A549 (cell line): ENCODE data around the gene FAHD1. TPM values are rescaled to one million over a fixed set of nuclear protein-coding genes. Genes with fewer than 3 reads are reported as not detected.

ENCODE experiments used
- ATAC-seq, 2 experiments: fragments of 200-7000 bp in 1 of 2; fragments of >200 bp in 1 of 2; cut with Nextera tagmentation in 1 of 2; cut with Tn5 transposase in 1 of 2; 3 replicates each; pipeline versions ENCODE4 v1.8.0 to v1.9.1; 2018 to 2020; ENCODE audit warnings: mild to moderate bottlenecking in 1 of 2, moderate library complexity in 1 of 2
- CTCF ChIA-PET: fragments of 300-600 bp; sonication (Branson Sonifier 250); formaldehyde crosslinking; extraction: SDS; loops from one replicate; lab custom pipeline; 2021; ENCODE audit warnings: antibody characterized with exemption, inconsistent platforms; lab: Yijun Ruan, JAX
- POLR2A ChIA-PET: fragments of 350-600 bp; formaldehyde crosslinking; extraction: SDS; loops from one replicate; lab custom pipeline; 2021; ENCODE audit warnings: antibody characterized with exemption, inconsistent platforms; lab: Yijun Ruan, JAX
- DNase-seq, 2 experiments: peaks; one replicate each; pipeline versions ENCODE4 v3.0.0 to v3.0.0-alpha.2; 2011 to 2016; ENCODE audit warnings: low read depth in 1 of 2, low spot score in 1 of 2
- FAIRE-seq: peaks from 2 replicates; lab custom pipeline; 2011; peaks lifted over from hg19 to GRCh38; lab: Jason Lieb, UNC
- H3K27ac ChIP-seq, 2 experiments: fragments of >200 bp; sonication (Bioruptor Twin); formaldehyde crosslinking; 3 replicates each; pipeline ENCODE4 v1.5.1; 2016 to 2017
- H3K4me1 ChIP-seq: fragments of >200 bp; sonication (Bioruptor Twin); formaldehyde crosslinking; 3 replicates; pipeline ENCODE4 v1.6.1; 2016
- H3K4me2 ChIP-seq: fragments of >200 bp; sonication (Bioruptor Twin); formaldehyde crosslinking; 3 replicates; pipeline ENCODE4 v1.6.1; 2016
- H3K4me3 ChIP-seq: fragments of >200 bp; sonication (Bioruptor Twin); formaldehyde crosslinking; 3 replicates; pipeline ENCODE4 v1.5.1; 2016
- H3K9me3 ChIP-seq: fragments of >200 bp; sonication (Bioruptor Twin); formaldehyde crosslinking; 3 replicates; pipeline ENCODE4 v1.6.1; 2016
- CBX8 ChIP-seq: fragments of 200-600 bp; sonication (generic); IDR thresholded peaks from 2 replicates; pipeline ENCODE4 v1.6.1; 2016
- CHD2 ChIP-seq: fragments of 150-350 bp; IDR thresholded peaks from 2 replicates; pipeline ENCODE4 v1.6.1; 2014; ENCODE audit warnings: low read length; ENCODE audit not compliant: partially characterized antibody
- EHF ChIP-seq: fragments of 250-450 bp; sonication (Bioruptor Pico); IDR thresholded peaks from 2 replicates; pipeline ENCODE4 v1.5.0; 2020; ENCODE audit warnings: mild to moderate bottlenecking
- FOSB ChIP-seq: fragments of 250-450 bp; sonication (Bioruptor Pico); IDR thresholded peaks from 2 replicates; pipeline ENCODE4 v1.5.0; 2020; ENCODE audit warnings: mild to moderate bottlenecking, moderate library complexity
- FOXS1 ChIP-seq: fragments of 250-450 bp; sonication (Bioruptor Pico); IDR thresholded peaks from 2 replicates; pipeline ENCODE4 v1.5.0; 2020; ENCODE audit warnings: mild to moderate bottlenecking, moderate library complexity
- GATA3 ChIP-seq: IDR thresholded peaks from 2 replicates; pipeline ENCODE4 v1.6.1; 2012; ENCODE audit warnings: borderline replicate concordance
- HOXA7 ChIP-seq: fragments of 250-450 bp; sonication (Bioruptor Pico); IDR thresholded peaks from 2 replicates; pipeline ENCODE4 v1.5.0; 2020; ENCODE audit warnings: mild to moderate bottlenecking, moderate library complexity
- HOXB13 ChIP-seq: fragments of 250-450 bp; sonication (Bioruptor Pico); IDR thresholded peaks from 2 replicates; pipeline ENCODE4 v1.5.0; 2020; ENCODE audit warnings: low read depth, mild to moderate bottlenecking, moderate library complexity
- JUNB ChIP-seq: fragments of >200 bp; sonication (Bioruptor Twin); formaldehyde crosslinking; IDR thresholded peaks from 2 replicates; pipeline ENCODE4 v1.6.1; 2016
- MAZ ChIP-seq: fragments of 150-350 bp; IDR thresholded peaks from 2 replicates; pipeline ENCODE4 v1.6.1; 2014; ENCODE audit warnings: antibody characterized with exemption, low read depth, low read length, borderline replicate concordance
- NFE2L2 ChIP-seq: fragments of 150-350 bp; conservative IDR thresholded peaks from 2 replicates; pipeline ENCODE4 v1.6.1; 2014; ENCODE audit warnings: low read length
- NPAS2 ChIP-seq: fragments of 250-450 bp; sonication (Bioruptor Pico); IDR thresholded peaks from 2 replicates; pipeline ENCODE4 v1.8.0; 2022; ENCODE audit warnings: mild to moderate bottlenecking, moderate library complexity, borderline replicate concordance
- NR3C1 ChIP-seq: fragments of >200 bp; sonication (Bioruptor Twin); formaldehyde crosslinking; IDR thresholded peaks from 3 replicates; pipeline ENCODE4 v1.6.1; 2017
- PBX3 ChIP-seq: IDR thresholded peaks from 2 replicates; pipeline ENCODE4 v1.6.1; 2012
- POLR2A ChIP-seq: IDR thresholded peaks from 2 replicates; pipeline ENCODE4 v1.6.1; 2012; ENCODE audit warnings: mild to moderate bottlenecking, low read length
- POLR2AphosphoS2 ChIP-seq: conservative IDR thresholded peaks from 2 replicates; pipeline ENCODE4 v1.6.1; 2012; ENCODE audit warnings: low read length, improper control_type of control experiment, inconsistent platforms
- RAD21 ChIP-seq, 2 experiments: fragments of >200 bp in 1 of 2; sonication (Bioruptor Twin) in 1 of 2; formaldehyde crosslinking in 1 of 2; IDR thresholded peaks in 1 of 2; conservative IDR thresholded peaks in 1 of 2; 2 replicates in 1 of 2; 3 replicates in 1 of 2; pipeline ENCODE4 v1.6.1; 2012 to 2018; ENCODE audit warnings: inconsistent platforms in 1 of 2
- RARB ChIP-seq: fragments of 250-450 bp; sonication (Bioruptor Pico); IDR thresholded peaks from 2 replicates; pipeline ENCODE4 v1.8.0; 2021; ENCODE audit warnings: mild to moderate bottlenecking, moderate library complexity
- SREBF2 ChIP-seq: fragments of 450-650 bp; IDR thresholded peaks from 2 replicates; pipeline ENCODE4 v1.6.1; 2014; ENCODE audit warnings: mild to moderate bottlenecking, moderate library complexity
- TP53 ChIP-seq: fragments of 250-450 bp; sonication (Bioruptor Pico); IDR thresholded peaks from 2 replicates; pipeline ENCODE4 v1.5.0; 2021; ENCODE audit warnings: mild to moderate bottlenecking, moderate library complexity
- USF2 ChIP-seq: fragments of 450-650 bp; IDR thresholded peaks from 2 replicates; pipeline ENCODE4 v1.6.1; 2014; ENCODE audit warnings: antibody characterized with exemption
- ZC3H11A ChIP-seq: fragments of 450-650 bp; IDR thresholded peaks from 2 replicates; pipeline ENCODE4 v1.6.1; 2014; ENCODE audit warnings: antibody characterized with exemption, mild to moderate bottlenecking
- ZNF302 ChIP-seq: fragments of 250-450 bp; sonication (Bioruptor Pico); IDR thresholded peaks from 2 replicates; pipeline ENCODE4 v1.9.0; 2021; ENCODE audit warnings: inconsistent platforms, mild to moderate bottlenecking, moderate library complexity
- WGBS: methylation state at CpG from one replicate; pipeline ENCODE4 v1.1.6; 2017; ENCODE audit errors: missing lambda C conversion rate; 5-methylcytosine and 5-hydroxymethylcytosine counted together
- polyA plus RNA-seq, 4 experiments: library from polyadenylated mRNA; depleted of rRNA in 3 of 4; stranded (reverse); fragments of >200 nt; fragmentation: RNase III in 1 of 4; extraction: RNeasy Plus Mini Kit Qiagen cat#74134 plus additional on column Dnase treatment in 1 of 4; gene quantifications; 2 replicates in 3 of 4; 3 replicates in 1 of 4; pipeline ENCODE4 v1.2.3, GENCODE V29; 2011 to 2017
- TF ChIP-seq, protein P1 (sequence below): fragments of >200 bp; sonication (Bioruptor Twin); formaldehyde crosslinking; IDR thresholded peaks from 3 replicates; pipeline ENCODE4 v1.5.1; 2016
- TF ChIP-seq, protein P2 (sequence below): IDR thresholded peaks from 2 replicates; pipeline ENCODE4 v1.6.1; 2012; ENCODE audit warnings: low read depth, borderline replicate concordance
- TF ChIP-seq, protein P3 (sequence below): fragments of 150-350 bp; IDR thresholded peaks from 2 replicates; pipeline ENCODE4 v1.6.1; 2014; ENCODE audit warnings: low read depth, mild to moderate bottlenecking, low read length
- TF ChIP-seq, protein P4 (sequence below): fragments of 200-600 bp; sonication (generic); IDR thresholded peaks from 2 replicates; pipeline ENCODE4 v1.6.1; 2016; ENCODE audit warnings: antibody characterized with exemption, mild to moderate bottlenecking, moderate library complexity

Gene FAHD1
- polyA plus RNA-seq, 2 of the 4 experiments (the other 2 are of a cell fraction), result 30.6 to 68.4 TPM

GRCh38 chr16:1876468-1876867 is 49.5 kb downstream of the FAHD1 start:
- Histone ChIP-seq H3K4me3 (no peak overlapping the region), H3K9me3 (no peaks in the 10 kb centered on the region), H3K27ac (no peak overlapping the region), H3K4me1 (peaks cover 19% of the 10 kb centered on the region), H3K4me2 (no peak overlapping the region)
- ChIA-PET CTCF (interaction anchor here (0.8 to 25.7 kb wide), 4 partner anchors 8 to 55 kb away, joined by 3 to 396 read pairs (median 7); no protein-coding TSS in a partner anchor), POLR2A (interaction anchor here (0.6 to 1.3 kb wide), 3 partner anchors 52 to 300 kb away, joined by 3 read pairs; no protein-coding TSS in a partner anchor)
- no peak for FAIRE-seq
- no peak for ATAC-seq
- TF ChIP-seq CBX8 (no peak), USF2 (no peak), POLR2A (no peak), EHF (no peak), SREBF2 (no peak), RARB (no peak), TP53 (CRISPR knock-in tag) (no peak), NFE2L2 (no peak)
- TF ChIP-seq, protein P1, sequence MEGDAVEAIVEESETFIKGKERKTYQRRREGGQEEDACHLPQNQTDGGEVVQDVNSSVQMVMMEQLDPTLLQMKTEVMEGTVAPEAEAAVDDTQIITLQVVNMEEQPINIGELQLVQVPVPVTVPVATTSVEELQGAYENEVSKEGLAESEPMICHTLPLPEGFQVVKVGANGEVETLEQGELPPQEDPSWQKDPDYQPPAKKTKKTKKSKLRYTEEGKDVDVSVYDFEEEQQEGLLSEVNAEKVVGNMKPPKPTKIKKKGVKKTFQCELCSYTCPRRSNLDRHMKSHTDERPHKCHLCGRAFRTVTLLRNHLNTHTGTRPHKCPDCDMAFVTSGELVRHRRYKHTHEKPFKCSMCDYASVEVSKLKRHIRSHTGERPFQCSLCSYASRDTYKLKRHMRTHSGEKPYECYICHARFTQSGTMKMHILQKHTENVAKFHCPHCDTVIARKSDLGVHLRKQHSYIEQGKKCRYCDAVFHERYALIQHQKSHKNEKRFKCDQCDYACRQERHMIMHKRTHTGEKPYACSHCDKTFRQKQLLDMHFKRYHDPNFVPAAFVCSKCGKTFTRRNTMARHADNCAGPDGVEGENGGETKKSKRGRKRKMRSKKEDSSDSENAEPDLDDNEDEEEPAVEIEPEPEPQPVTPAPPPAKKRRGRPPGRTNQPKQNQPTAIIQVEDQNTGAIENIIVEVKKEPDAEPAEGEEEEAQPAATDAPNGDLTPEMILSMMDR, result no peak
- DNase-seq, result no peak
- 85% methylated on average over 7 of the region's 7 CpGs for WGBS

- Histone ChIP-seq H3K9me3 (no peaks in the 10 kb centered on the region), H3K4me1 (peaks cover 17% of the 10 kb centered on the region; the same call in 2 of the 3 replicates), H3K27ac (no peak overlapping the region), H3K4me3 (no peak overlapping the region), H3K4me2 (no peak overlapping the region)
- ChIA-PET POLR2A (interaction anchor here (0.6 to 1.3 kb wide), 3 partner anchors 52 to 299 kb away, joined by 3 read pairs; no protein-coding TSS in a partner anchor), CTCF (interaction anchor here (1.3 to 25.7 kb wide), 2 partner anchors 13 to 54 kb away, joined by 4 to 396 read pairs; no protein-coding TSS in a partner anchor)
- FAIRE-seq, result no peak
- WGBS, result 64% methylated on average over 6 of the region's 6 CpGs
- DNase-seq, result no peak
- no peak for TF ChIP-seq CHD2
- no peak for TF ChIP-seq POLR2A
- TF ChIP-seq POLR2AphosphoS2, result no peak
- TF ChIP-seq HOXA7 (CRISPR knock-in tag), result no peak
- TF ChIP-seq MAZ, result no peak
- TF ChIP-seq NR3C1, result no peak
- no peak for TF ChIP-seq FOXS1 (CRISPR knock-in tag)
- no peak for TF ChIP-seq ZNF302 (CRISPR knock-in tag)
- no peak for TF ChIP-seq FOSB
- no peak for TF ChIP-seq JUNB
- TF ChIP-seq, protein P2, sequence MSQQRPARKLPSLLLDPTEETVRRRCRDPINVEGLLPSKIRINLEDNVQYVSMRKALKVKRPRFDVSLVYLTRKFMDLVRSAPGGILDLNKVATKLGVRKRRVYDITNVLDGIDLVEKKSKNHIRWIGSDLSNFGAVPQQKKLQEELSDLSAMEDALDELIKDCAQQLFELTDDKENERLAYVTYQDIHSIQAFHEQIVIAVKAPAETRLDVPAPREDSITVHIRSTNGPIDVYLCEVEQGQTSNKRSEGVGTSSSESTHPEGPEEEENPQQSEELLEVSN, result no peak
- no peak for TF ChIP-seq HOXB13 (CRISPR knock-in tag)
- TF ChIP-seq, protein P3, sequence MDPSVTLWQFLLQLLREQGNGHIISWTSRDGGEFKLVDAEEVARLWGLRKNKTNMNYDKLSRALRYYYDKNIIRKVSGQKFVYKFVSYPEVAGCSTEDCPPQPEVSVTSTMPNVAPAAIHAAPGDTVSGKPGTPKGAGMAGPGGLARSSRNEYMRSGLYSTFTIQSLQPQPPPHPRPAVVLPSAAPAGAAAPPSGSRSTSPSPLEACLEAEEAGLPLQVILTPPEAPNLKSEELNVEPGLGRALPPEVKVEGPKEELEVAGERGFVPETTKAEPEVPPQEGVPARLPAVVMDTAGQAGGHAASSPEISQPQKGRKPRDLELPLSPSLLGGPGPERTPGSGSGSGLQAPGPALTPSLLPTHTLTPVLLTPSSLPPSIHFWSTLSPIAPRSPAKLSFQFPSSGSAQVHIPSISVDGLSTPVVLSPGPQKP, result no peak
- no peak for TF ChIP-seq RAD21 (conservative IDR thresholded peaks at IDR 0.05 in 1 of 2, IDR thresholded peaks at IDR 0.05 in 1 of 2)
- no peak for TF ChIP-seq GATA3
- TF ChIP-seq ZC3H11A, result no peak
- no peak for TF ChIP-seq PBX3
- TF ChIP-seq, protein P4, sequence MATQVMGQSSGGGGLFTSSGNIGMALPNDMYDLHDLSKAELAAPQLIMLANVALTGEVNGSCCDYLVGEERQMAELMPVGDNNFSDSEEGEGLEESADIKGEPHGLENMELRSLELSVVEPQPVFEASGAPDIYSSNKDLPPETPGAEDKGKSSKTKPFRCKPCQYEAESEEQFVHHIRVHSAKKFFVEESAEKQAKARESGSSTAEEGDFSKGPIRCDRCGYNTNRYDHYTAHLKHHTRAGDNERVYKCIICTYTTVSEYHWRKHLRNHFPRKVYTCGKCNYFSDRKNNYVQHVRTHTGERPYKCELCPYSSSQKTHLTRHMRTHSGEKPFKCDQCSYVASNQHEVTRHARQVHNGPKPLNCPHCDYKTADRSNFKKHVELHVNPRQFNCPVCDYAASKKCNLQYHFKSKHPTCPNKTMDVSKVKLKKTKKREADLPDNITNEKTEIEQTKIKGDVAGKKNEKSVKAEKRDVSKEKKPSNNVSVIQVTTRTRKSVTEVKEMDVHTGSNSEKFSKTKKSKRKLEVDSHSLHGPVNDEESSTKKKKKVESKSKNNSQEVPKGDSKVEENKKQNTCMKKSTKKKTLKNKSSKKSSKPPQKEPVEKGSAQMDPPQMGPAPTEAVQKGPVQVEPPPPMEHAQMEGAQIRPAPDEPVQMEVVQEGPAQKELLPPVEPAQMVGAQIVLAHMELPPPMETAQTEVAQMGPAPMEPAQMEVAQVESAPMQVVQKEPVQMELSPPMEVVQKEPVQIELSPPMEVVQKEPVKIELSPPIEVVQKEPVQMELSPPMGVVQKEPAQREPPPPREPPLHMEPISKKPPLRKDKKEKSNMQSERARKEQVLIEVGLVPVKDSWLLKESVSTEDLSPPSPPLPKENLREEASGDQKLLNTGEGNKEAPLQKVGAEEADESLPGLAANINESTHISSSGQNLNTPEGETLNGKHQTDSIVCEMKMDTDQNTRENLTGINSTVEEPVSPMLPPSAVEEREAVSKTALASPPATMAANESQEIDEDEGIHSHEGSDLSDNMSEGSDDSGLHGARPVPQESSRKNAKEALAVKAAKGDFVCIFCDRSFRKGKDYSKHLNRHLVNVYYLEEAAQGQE, result no peak
- no peak for TF ChIP-seq NPAS2
- ATAC-seq, result no peak
Measured at GRCh38 chr16:1877089-1877488, 50.1 kb downstream of the FAHD1 start.
